SK-N-SH (cell line): ENCODE data around the gene HOXD11. TPM values are rescaled to one million over a fixed set of nuclear protein-coding genes. Genes with fewer than 3 reads are reported as not detected.

Experiments
- CTCF ChIA-PET: fragments of 300-600, 350-600 bp; formaldehyde crosslinking; extraction: SDS; loops from one replicate; lab custom pipeline; 2021; lab: Yijun Ruan, JAX
- POLR2A ChIA-PET: fragments of 350-600 bp; sonication (Branson Sonifier 250); formaldehyde crosslinking; extraction: SDS; loops from one replicate; lab custom pipeline; 2020; ENCODE audit warnings: antibody characterized with exemption, inconsistent platforms; lab: Yijun Ruan, JAX
- DNase-seq: peaks from one replicate; pipeline ENCODE4 v3.0.0; 2012
- H2AFZ ChIP-seq: fragments of 200-600 bp; sonication (generic); 2 replicates; pipeline ENCODE4 v1.8.1; 2016; ENCODE audit warnings: antibody characterized with exemption, mild to moderate bottlenecking, low read depth
- H3F3A ChIP-seq: fragments of 200-600 bp; sonication (generic); replicated peaks from 2 replicates; pipeline ENCODE3; 2016; ENCODE audit warnings: antibody characterized with exemption, mild to moderate bottlenecking; ENCODE audit not compliant: insufficient read depth
- H3K27ac ChIP-seq, 2 experiments: fragments of 200-500 bp in 1 of 2; fragments of 200-600 bp in 1 of 2; sonication (Bioruptor generic) in 1 of 2; sonication (generic), shearing (Covaris generic) in 1 of 2; 2 replicates each; pipeline versions ENCODE4 v1.5.1 to v1.6.1; 2014 to 2016; ENCODE audit warnings: low read depth in 2 of 2, inconsistent platforms in 1 of 2, low read length in 1 of 2, mild to moderate bottlenecking in 1 of 2, mixed read lengths in 1 of 2
- H3K27me3 ChIP-seq: fragments of 200-600 bp; sonication (generic), shearing (Covaris generic); 2 replicates; pipeline ENCODE4 v1.6.1; 2016; ENCODE audit warnings: mixed run types; ENCODE audit not compliant: insufficient read depth
- H3K36me3 ChIP-seq, 2 experiments: fragments of 200-500 bp in 1 of 2; fragments of 200-600 bp in 1 of 2; sonication (Bioruptor generic) in 1 of 2; sonication (generic) in 1 of 2; replicated peaks in 1 of 2; 2 replicates each; pipeline versions ENCODE3 to v1.5.1; 2014 to 2016; ENCODE audit warnings: low read length in 1 of 2, mild to moderate bottlenecking in 1 of 2; ENCODE audit not compliant: insufficient read depth in 2 of 2, control insufficient read depth in 1 of 2
- H3K4me1 ChIP-seq, 2 experiments: fragments of 200-500 bp in 1 of 2; fragments of 200-600 bp in 1 of 2; sonication (Bioruptor generic) in 1 of 2; sonication (generic), shearing (Covaris generic) in 1 of 2; 2 replicates each; pipeline versions ENCODE4 v1.5.1 to v1.6.1; 2014 to 2016; ENCODE audit warnings: low read depth in 1 of 2, low read length in 1 of 2, mixed run types in 1 of 2; ENCODE audit not compliant: insufficient read depth in 2 of 2, control insufficient read depth in 1 of 2
- H3K4me2 ChIP-seq: fragments of 200-600 bp; sonication (generic), shearing (Covaris generic); 2 replicates; pipeline ENCODE4 v1.6.1; 2017; ENCODE audit warnings: mixed run types
- H3K4me3 ChIP-seq, 2 experiments: fragments of 200-500 bp in 1 of 2; fragments of 200-600 bp in 1 of 2; sonication (Bioruptor generic) in 1 of 2; sonication (generic), shearing (Covaris generic) in 1 of 2; 2 replicates each; pipeline versions ENCODE4 v1.5.1 to v1.8.1; 2014 to 2016; ENCODE audit warnings: low read depth in 2 of 2, inconsistent platforms in 1 of 2, low read length in 1 of 2, mild to moderate bottlenecking in 1 of 2, mixed read lengths in 1 of 2, moderate library complexity in 1 of 2
- H3K79me2 ChIP-seq: fragments of 200-600 bp; sonication (generic); 2 replicates; pipeline ENCODE4 v1.8.1; 2017; ENCODE audit warnings: mild to moderate bottlenecking; ENCODE audit not compliant: insufficient read depth
- H3K9ac ChIP-seq: fragments of 200-600 bp; sonication (generic); 2 replicates; pipeline ENCODE4 v1.6.1; 2017; ENCODE audit warnings: mixed run types
- H3K9me2 ChIP-seq: fragments of 200-600 bp; sonication (generic); 2 replicates; pipeline ENCODE4 v1.6.1; 2017; ENCODE audit warnings: mixed run types
- H3K9me3 ChIP-seq: fragments of 200-600 bp; sonication (generic); 2 replicates; pipeline ENCODE4 v1.6.1; 2017; ENCODE audit warnings: mixed run types, mild to moderate bottlenecking, moderate library complexity
- H4K20me1 ChIP-seq: fragments of 200-600 bp; sonication (generic); 2 replicates; pipeline ENCODE4 v1.6.1; 2017; ENCODE audit warnings: mild to moderate bottlenecking, mixed run types; ENCODE audit not compliant: insufficient read depth
- CHD2 ChIP-seq: fragments of 150-350 bp; IDR thresholded peaks from 2 replicates; pipeline ENCODE4 v1.6.1; 2018; ENCODE audit warnings: low read length; ENCODE audit not compliant: partially characterized antibody
- EZH2phosphoT487 ChIP-seq: fragments of 200-600 bp; sonication (generic); IDR thresholded peaks from 2 replicates; pipeline ENCODE4 v1.6.1; 2017; ENCODE audit warnings: low read depth, mixed run types, mild to moderate bottlenecking, antibody characterized with exemption, moderate library complexity, borderline replicate concordance
- FOXM1 ChIP-seq: IDR thresholded peaks from 2 replicates; pipeline ENCODE4 v1.4.0; 2012; ENCODE audit warnings: low read depth, mild to moderate bottlenecking
- IRF3 ChIP-seq: fragments of 150-350 bp; IDR thresholded peaks from 2 replicates; pipeline ENCODE4 v1.6.1; 2016; ENCODE audit warnings: mild to moderate bottlenecking, low read depth, low read length
- JUND ChIP-seq: IDR thresholded peaks from 2 replicates; pipeline ENCODE4 v1.4.0; 2012
- MXI1 ChIP-seq: IDR thresholded peaks from 2 replicates; pipeline ENCODE4 v1.6.1; 2012; ENCODE audit warnings: mild to moderate bottlenecking, low read depth, low read length, improper control_type of control experiment
- NRF1 ChIP-seq: IDR thresholded peaks from 2 replicates; pipeline ENCODE4 v1.6.1; 2012; ENCODE audit warnings: low read depth, mild to moderate bottlenecking, low read length
- PBX3 ChIP-seq: IDR thresholded peaks from 2 replicates; pipeline ENCODE4; 2012
- POLR2AphosphoS5 ChIP-seq: IDR thresholded peaks from 2 replicates; pipeline ENCODE4 v1.6.1; 2012; ENCODE audit warnings: low read depth, low read length
- RAD21 ChIP-seq: IDR thresholded peaks from 2 replicates; pipeline ENCODE4 v1.6.1; 2012; ENCODE audit warnings: mild to moderate bottlenecking, low read length
- RCOR1 ChIP-seq: fragments of 150-350 bp; IDR thresholded peaks from 2 replicates; pipeline ENCODE4 v1.6.1; 2017; ENCODE audit warnings: antibody characterized with exemption, low read length
- RXRA ChIP-seq: IDR thresholded peaks from 2 replicates; pipeline ENCODE4 v1.4.0; 2012; ENCODE audit warnings: low read depth, mild to moderate bottlenecking, borderline replicate concordance
- SIN3A ChIP-seq: IDR thresholded peaks from 2 replicates; pipeline ENCODE4 v1.6.1; 2012; ENCODE audit warnings: low read depth, mild to moderate bottlenecking, low read length, moderate library complexity, borderline replicate concordance
- SMC3 ChIP-seq: IDR thresholded peaks from 2 replicates; pipeline ENCODE4 v1.6.1; 2012; ENCODE audit warnings: low read depth, low read length, improper control_type of control experiment
- TCF12 ChIP-seq: IDR thresholded peaks from 2 replicates; pipeline ENCODE4 v1.4.0; 2012
- TEAD4 ChIP-seq: IDR thresholded peaks from 2 replicates; pipeline ENCODE4 v1.4.0; 2012; ENCODE audit warnings: mild to moderate bottlenecking, borderline replicate concordance; ENCODE audit not compliant: insufficient read depth
- USF2 ChIP-seq: fragments of 150-350 bp; IDR thresholded peaks from 2 replicates; pipeline ENCODE4 v1.6.1; 2017; ENCODE audit warnings: antibody characterized with exemption, low read length, low read depth, borderline replicate concordance
- YY1 ChIP-seq: IDR thresholded peaks from 2 replicates; pipeline ENCODE4 v1.4.0; 2012; ENCODE audit warnings: low read depth, mild to moderate bottlenecking
- WGBS: methylation state at CpG from one replicate; pipeline ENCODE4 v1.1.6; 2017; ENCODE audit warnings: low lambda C conversion rate; 5-methylcytosine and 5-hydroxymethylcytosine counted together
- polyA plus RNA-seq, 3 experiments: library from polyadenylated mRNA; depleted of rRNA; stranded (reverse); fragments of >200 nt; gene quantifications; 2 replicates each; pipeline ENCODE4 v1.2.3, GENCODE V29; 2012

The HOXD11 gene
- polyA plus RNA-seq, 1 of the 3 experiments (the other 2 are of a cell fraction): not detected

- TF ChIP-seq PBX3 (no peak), RAD21 (no peak), JUND (no peak), NRF1 (no peak), RCOR1 (no peak), MXI1 (no peak), SIN3A (no peak), IRF3 (no peak), USF2 (no peak), CHD2 (no peak)
Observed at GRCh38 chr2:176102309-176102866, 4.7 kb upstream of the HOXD11 start (continued).

GRCh38 chr2:176103194-176103593 lies 3.9 kb upstream of the HOXD11 start:
- no peak for DNase-seq
- H3K79me2 ChIP-seq: no peaks in the 10 kb centered on the region
- ChIA-PET POLR2A (no interaction called here), CTCF (interaction anchor here (0.6 to 17.7 kb wide), 12 partner anchors 8 to 1046 kb away, joined by 3 to 264 read pairs (median 6); partner anchors contain the start of genes EVX2, HOXD12, HOXD13 and HOXD9)
- TF ChIP-seq RXRA: no peak
- no peak for TF ChIP-seq SMC3
- TF ChIP-seq USF2: no peak
- TF ChIP-seq JUND: no peak
- TF ChIP-seq FOXM1: no peak
- no peak for TF ChIP-seq TCF12
- TF ChIP-seq RCOR1: no peak
- no peak for TF ChIP-seq YY1
- no peak for TF ChIP-seq RAD21
- no peak for TF ChIP-seq POLR2AphosphoS5
- TF ChIP-seq CHD2: no peak
- TF ChIP-seq EZH2phosphoT487: no peak
- TF ChIP-seq TEAD4: no peak
- no peak overlapping the region for H3K4me2 ChIP-seq
- no peaks in the 10 kb centered on the region for H4K20me1 ChIP-seq
- peaks cover 8% of the 10 kb centered on the region for H3F3A ChIP-seq
- WGBS: 77% methylated on average over 7 of the region's 7 CpGs
- H3K9me3 ChIP-seq: no peaks in the 10 kb centered on the region
- no peaks in the 10 kb centered on the region for H3K36me3 ChIP-seq
- no peak overlapping the region for H2AFZ ChIP-seq
- H3K9me2 ChIP-seq: no peaks in the 10 kb centered on the region
- H3K4me1 ChIP-seq: peaks cover 0 to 18% of the 10 kb centered on the region in 2 experiments; a peak in 2 of 4 replicates
- H3K4me3 ChIP-seq: no peak overlapping the region
- H3K9ac ChIP-seq: no peak overlapping the region
- H3K27ac ChIP-seq: no peak overlapping the region
- peaks cover 91% of the 10 kb centered on the region for H3K27me3 ChIP-seq
